K562 (cell line): Measurements from ENCODE around the gene PLSCR3. TPM values are rescaled to one million over a fixed set of nuclear protein-coding genes. Genes with fewer than 3 reads are reported as not detected.

Experiments
- ATAC-seq: fragments of 200-7000 bp; cut with Tn5 transposase; 3 replicates; pipeline ENCODE4 v1.9.1; 2020; ENCODE audit warnings: moderate library complexity
- BruUV-seq: library from RNA; stranded (reverse); fragments of 400-500 nt; replicated peaks from 2 replicates; lab custom pipeline; 2021; lab: Mats Ljungman, UMichigan
- CTCF ChIA-PET: fragments of 300-600 bp; formaldehyde crosslinking; extraction: SDS; loops from one replicate; lab custom pipeline; 2021; ENCODE audit warnings: low intra/inter-chr PET ratio; lab: Yijun Ruan, JAX
- POLR2A ChIA-PET: fragments of 300-600, 350-650 bp; sonication (Branson Sonifier 250); formaldehyde crosslinking; extraction: SDS; loops from one replicate; lab custom pipeline; 2021; ENCODE audit warnings: antibody characterized with exemption, inconsistent platforms; lab: Yijun Ruan, JAX
- DNase-seq, 4 experiments: peaks; one replicate each; pipeline versions ENCODE4 v3.0.0 to v3.0.0-alpha.2; 2011 to 2018; ENCODE audit warnings: low spot score in 3 of 4, mixed read lengths in 3 of 4; ENCODE audit errors: extremely low read depth in 1 of 4
- FAIRE-seq: peaks from 2 replicates; lab custom pipeline; 2011; peaks lifted over from hg19 to GRCh38; lab: Jason Lieb, UNC
- H2AFZ ChIP-seq: 2 replicates; pipeline ENCODE4 v1.6.0; 2011; ENCODE audit warnings: low read depth, low read length, control low read depth, inconsistent platforms
- H3K27ac ChIP-seq: fragments of 200-600 bp; 3 replicates; pipeline ENCODE4 v1.8.0; 2011; ENCODE audit warnings: low read depth, mild to moderate bottlenecking, control low read depth, inconsistent platforms, low read length, moderate library complexity, mixed read lengths; ENCODE audit errors: extremely low read depth
- H3K27me3 ChIP-seq, 2 experiments: fragments of 300-600 bp in 1 of 2; 2 replicates in 1 of 2; 3 replicates in 1 of 2; pipeline versions ENCODE4 v1.6.0 to v1.8.0; 2011; ENCODE audit warnings: inconsistent platforms in 2 of 2, low read length in 2 of 2, mild to moderate bottlenecking in 1 of 2, mixed read lengths in 1 of 2, moderate library complexity in 1 of 2; ENCODE audit not compliant: control insufficient read depth in 2 of 2, insufficient read depth in 2 of 2
- H3K36me3 ChIP-seq: fragments of 300-600 bp; 3 replicates; pipeline ENCODE4 v1.8.0; 2011; ENCODE audit warnings: mild to moderate bottlenecking, low read length, inconsistent platforms; ENCODE audit not compliant: control insufficient read depth, insufficient read depth
- H3K4me1 ChIP-seq, 2 experiments: fragments of 200-600 bp in 1 of 2; replicated peaks in 1 of 2; 2 replicates in 1 of 2; 3 replicates in 1 of 2; pipeline versions ENCODE4 v1.5.1 to v1.8.0; 2011; ENCODE audit warnings: inconsistent platforms in 2 of 2, low read length in 2 of 2, mild to moderate bottlenecking in 1 of 2, mixed read lengths in 1 of 2, moderate library complexity in 1 of 2; ENCODE audit not compliant: control insufficient read depth in 2 of 2, insufficient read depth in 2 of 2
- H3K4me2 ChIP-seq: 2 replicates; pipeline ENCODE4 v1.6.1; 2011; ENCODE audit warnings: low read length, control low read depth, inconsistent platforms, mixed read lengths; ENCODE audit not compliant: insufficient read depth
- H3K4me3 ChIP-seq: fragments of 200-600 bp; sonication (generic), shearing (Covaris generic); 2 replicates; pipeline ENCODE4 v1.5.1; 2016; ENCODE audit warnings: control low read depth, inconsistent platforms
- H3K79me2 ChIP-seq: fragments of 200-600 bp; 3 replicates; pipeline ENCODE4 v1.8.0; 2011; ENCODE audit warnings: low read length, inconsistent platforms; ENCODE audit not compliant: control insufficient read depth, insufficient read depth
- H3K9ac ChIP-seq, 2 experiments: 2 replicates each; pipeline versions ENCODE4 v1.6.0 to v1.6.1; 2011; ENCODE audit warnings: low read depth in 2 of 2, low read length in 2 of 2, control low read depth in 1 of 2, inconsistent platforms in 1 of 2, mild to moderate bottlenecking in 1 of 2, mixed read lengths in 1 of 2; ENCODE audit not compliant: insufficient read depth in 1 of 2
- H3K9me1 ChIP-seq: one replicate; pipeline ENCODE4 v1.6.0; 2011; ENCODE audit warnings: inconsistent platforms, mild to moderate bottlenecking, low read length, moderate library complexity; ENCODE audit not compliant: control insufficient read depth, insufficient read depth
- H3K9me3 ChIP-seq: replicated peaks from 2 replicates; pipeline ENCODE4 v1.5.1; 2011; ENCODE audit warnings: low read depth, low read length, inconsistent platforms; ENCODE audit not compliant: control insufficient read depth, insufficient read depth
- H4K20me1 ChIP-seq: replicated peaks from 2 replicates; pipeline ENCODE4 v1.6.1; 2011; ENCODE audit warnings: low read length, inconsistent platforms, mixed read lengths; ENCODE audit not compliant: control insufficient read depth, insufficient read depth
- CTCF ChIP-seq, 3 experiments: IDR thresholded peaks in 2 of 3; conservative IDR thresholded peaks in 1 of 3; 2 replicates each; pipeline ENCODE4 v1.5.1; 2011 to 2012; ENCODE audit warnings: low read length in 3 of 3, mild to moderate bottlenecking in 3 of 3, control low read depth in 2 of 3, improper control_type of control experiment in 1 of 3, inconsistent platforms in 1 of 3, low read depth in 1 of 3, mixed read lengths in 1 of 3, moderate library complexity in 1 of 3; ENCODE audit not compliant: insufficient read depth in 2 of 3
- ZBTB11 ChIP-seq, 3 experiments: fragments of 200-800 bp in 1 of 3; fragments of 250-450 bp in 1 of 3; fragments of 450-650 bp in 1 of 3; sonication (Bioruptor Pico) in 1 of 3; sonication (Bioruptor generic) in 1 of 3; formaldehyde crosslinking in 1 of 3; IDR thresholded peaks; 2 replicates each; pipeline versions ENCODE4 v1.6.1 to v1.8.0; 2016 to 2022; ENCODE audit warnings: mild to moderate bottlenecking in 2 of 3, missing genetic modification characterization in 2 of 3, missing compliant biosample characterization in 1 of 3, moderate library complexity in 1 of 3
- ZNF277 ChIP-seq: fragments of 250-450 bp; sonication (Bioruptor Pico); IDR thresholded peaks from 2 replicates; pipeline ENCODE4 v1.8.0; 2022; ENCODE audit warnings: inconsistent platforms, mild to moderate bottlenecking, moderate library complexity, borderline replicate concordance
- ZNF655 ChIP-seq: fragments of 250-450 bp; sonication (Bioruptor Pico); IDR thresholded peaks from 2 replicates; pipeline ENCODE4 v1.5.0; 2021
- ZNF695 ChIP-seq: fragments of 450-650 bp; formaldehyde crosslinking; IDR thresholded peaks from 2 replicates; pipeline ENCODE4 v1.4.0; 2020; ENCODE audit warnings: mild to moderate bottlenecking, moderate library complexity
- WGBS: fragments of 100-300 bp; shearing (Covaris generic); methylation state at CpG from one replicate; pipeline ENCODE4 v1.1.6; 2016; ENCODE audit warnings: low coverage, mixed read lengths; ENCODE audit not compliant: insufficient coverage; ENCODE audit errors: missing lambda C conversion rate; 5-methylcytosine and 5-hydroxymethylcytosine counted together
- in situ Hi-C: fragments of 300-500 bp; cut with MboI; formaldehyde crosslinking; loops from 4 replicates; pipeline ENCODE4 v1.15.0; 2018; ENCODE audit warnings: inconsistent platforms, mixed read lengths
- intact Hi-C: fragments of 100-400 bp; cut with micrococcal nuclease; formaldehyde crosslinking; loops from 2 replicates; pipeline ENCODE4 v1.14.2; 2022
- polyA plus RNA-seq, 8 experiments: library from polyadenylated mRNA; depleted of rRNA in 4 of 8; stranded (reverse) in 5 of 8; unstranded in 3 of 8; fragments of >200 nt; fragmentation: Nextera tagmentation in 2 of 8; fragmentation: Illumina TruSeq in 1 of 8; extraction: Ambion mirVana in 2 of 8; extraction: Trizol in 1 of 8; gene quantifications; 2 replicates each; pipeline versions ENCODE4 v1.2.1 to v1.2.3, GENCODE V29; 2011 to 2014; ENCODE audit warnings: inconsistent platforms in 1 of 8, missing spikeins in 1 of 8
- total RNA-seq, 7 experiments: library from RNA; depleted of rRNA in 6 of 7; stranded (reverse); fragments of >200 nt in 6 of 7; fragmentation: Illumina TruSeq in 2 of 7; extraction: Trizol in 2 of 7; gene quantifications; 2 replicates each; pipeline versions ENCODE4 v1.2.1 to v1.2.3, GENCODE V29; 2011 to 2021; ENCODE audit warnings: low replicate concordance in 1 of 7

PLSCR3 gene
- total and polyA plus RNA-seq, 9 of the 15 experiments (the other 6 are each of a cell fraction or from before 2014, with no cell fraction given): 3.2 to 16.8 (median 4.5) TPM

GRCh38 chr17:7423679-7424078, 29.4 kb upstream of the PLSCR3 start:
- Histone ChIP-seq H3K9me1 (no peaks in the 10 kb centered on the region), H4K20me1 (no peaks in the 10 kb centered on the region), H3K27me3 (no peaks in the 10 kb centered on the region), H3K4me1 (peaks cover 0 to 18% of the 10 kb centered on the region in 2 experiments; a peak in 2 of 5 replicates), H3K36me3 (no peaks in the 10 kb centered on the region), H3K27ac (no peak overlapping the region), H3K9ac (no peak overlapping the region; a peak in 1 of 4 replicates), H3K4me2 (no peak overlapping the region), H3K4me3 (no peak overlapping the region), H3K79me2 (no peaks in the 10 kb centered on the region), H3K9me3 (no peaks in the 10 kb centered on the region), H2AFZ (no peak overlapping the region)
- CTCF ChIA-PET: no interaction called here
- in situ Hi-C loops (no loop called here), intact Hi-C loops (no loop called here)
- POLR2A ChIA-PET: interaction anchor here (0.5 to 0.8 kb wide), 2 partner anchors 16 to 402 kb away, joined by 3 to 4 read pairs; partner anchors contain the start of gene NLGN2
- peak; percentile 44 for FAIRE-seq
- WGBS: 34% methylated on average over 4 of the region's 4 CpGs
- DNase-seq: no peak
- ATAC-seq: no peak
- BruUV-seq: no TSS peak
- no peak for TF ChIP-seq ZNF277
- no peak for TF ChIP-seq CTCF (IDR thresholded peaks at IDR 0.05 in 2 of 3, conservative IDR thresholded peaks at IDR 0.05 in 1 of 3; ENCODE audit: insufficient read depth in 2 of 3, low read depth in 1 of 3, low read length in 3 of 3)
- TF ChIP-seq ZBTB11 (CRISPR knock-in tag; IDR thresholded peaks at IDR 0.05): no peak
- no peak for TF ChIP-seq ZNF655 (CRISPR knock-in tag)
- TF ChIP-seq ZNF695 (CRISPR knock-in tag): no peak
